Cardiac fibroblast (primary cell): ENCODE data around the gene RORC.

Experiments used
- DNase-seq, 2 donors: peaks; one replicate each; pipeline versions ENCODE4 v3.0.0 to v3.0.0-alpha.2; 2010; ENCODE audit warnings: low read depth in 2 of 2
- H3K4me3 ChIP-seq, 2 donors: replicated peaks in 1 of 2; 1 replicate in 1 of 2; 2 replicates in 1 of 2; pipeline ENCODE4 v1.5.1; 2011; ENCODE audit warnings: low read depth in 2 of 2, low read length in 2 of 2, mild to moderate bottlenecking in 2 of 2, moderate library complexity in 1 of 2
- CTCF ChIP-seq: IDR thresholded peaks from one replicate; pipeline ENCODE4 v1.5.1; 2011; ENCODE audit warnings: low read depth, mild to moderate bottlenecking, low read length, inconsistent platforms

Gene RORC

GRCh38 chr1:151823175-151823574 lies 8.4 kb downstream of the RORC start:
- DNase-seq, result no peak
- no peak overlapping the region for H3K4me3 ChIP-seq
- TF ChIP-seq CTCF, result no peak

GRCh38 chr1:151822404-151822803 lies 9.2 kb downstream of the RORC start:
- TF ChIP-seq CTCF, result no peak
- DNase-seq, result no peak
- no peak overlapping the region for H3K4me3 ChIP-seq

GRCh38 chr1:151820940-151821339 lies 10.7 kb downstream of the RORC start:
- DNase-seq, result no peak
- no peak for TF ChIP-seq CTCF
- H3K4me3 ChIP-seq, result no peak overlapping the region

GRCh38 chr1:151819976-151820623 lies 11.5 kb downstream of the RORC start:
- DNase-seq, result peak in 1 of 2 donors; percentile 26
- no peak for TF ChIP-seq CTCF
- no peak overlapping the region for H3K4me3 ChIP-seq

- no peak for DNase-seq
- no peak for TF ChIP-seq CTCF
- H3K4me3 ChIP-seq, result no peak overlapping the region
Measured at GRCh38 chr1:151819227-151819835, 12.3 kb downstream of the RORC start.

GRCh38 chr1:151817353-151817730 lies 14.3 kb downstream of the RORC start:
- no peak for DNase-seq
- H3K4me3 ChIP-seq, result no peak overlapping the region
- TF ChIP-seq CTCF, result no peak
